IMR-90 (cell line): ENCODE measurements around the gene ARHGEF39.

ENCODE experiments used
- CEBPB ChIP-seq: IDR thresholded peaks from 2 replicates; pipeline ENCODE4 v1.6.1; 2012; ENCODE audit warnings: low read depth, low read length, improper control_type of control experiment
- CTCF ChIP-seq: conservative IDR thresholded peaks from 2 replicates; pipeline ENCODE4 v1.5.1; 2012; ENCODE audit warnings: mild to moderate bottlenecking, low read depth, low read length, improper control_type of control experiment
- MAFK ChIP-seq: IDR thresholded peaks from 2 replicates; pipeline ENCODE4 v1.6.1; 2012; ENCODE audit warnings: low read depth, low read length, improper control_type of control experiment
- MXI1 ChIP-seq: IDR thresholded peaks from 2 replicates; pipeline ENCODE4 v1.6.1; 2012; ENCODE audit warnings: low read depth, mild to moderate bottlenecking, low read length, moderate library complexity, borderline replicate concordance
- POLR2A ChIP-seq: IDR thresholded peaks from 2 replicates; pipeline ENCODE4 v1.6.1; 2012; ENCODE audit warnings: mild to moderate bottlenecking, low read depth, low read length
- RAD21 ChIP-seq: IDR thresholded peaks from 2 replicates; pipeline ENCODE4 v1.6.1; 2012; ENCODE audit warnings: low read length, improper control_type of control experiment
- RCOR1 ChIP-seq: IDR thresholded peaks from 2 replicates; pipeline ENCODE4 v1.6.1; 2012; ENCODE audit warnings: mild to moderate bottlenecking, low read length, improper control_type of control experiment; ENCODE audit not compliant: insufficient replicate concordance
- RFX5 ChIP-seq: IDR thresholded peaks from 2 replicates; pipeline ENCODE4 v1.8.0; 2012; ENCODE audit warnings: low read depth, mild to moderate bottlenecking, low read length, moderate library complexity
- SMC3 ChIP-seq: fragments of 150-350 bp; IDR thresholded peaks from 2 replicates; pipeline ENCODE4 v1.6.1; 2016; ENCODE audit warnings: low read depth, mild to moderate bottlenecking, antibody characterized with exemption, low read length, moderate library complexity
- TF ChIP-seq, protein P1 (sequence below): fragments of 150-350 bp; IDR thresholded peaks from 2 replicates; pipeline ENCODE4 v1.6.1; 2017; ENCODE audit warnings: mild to moderate bottlenecking, antibody characterized with exemption, low read length, low read depth

DNA sequence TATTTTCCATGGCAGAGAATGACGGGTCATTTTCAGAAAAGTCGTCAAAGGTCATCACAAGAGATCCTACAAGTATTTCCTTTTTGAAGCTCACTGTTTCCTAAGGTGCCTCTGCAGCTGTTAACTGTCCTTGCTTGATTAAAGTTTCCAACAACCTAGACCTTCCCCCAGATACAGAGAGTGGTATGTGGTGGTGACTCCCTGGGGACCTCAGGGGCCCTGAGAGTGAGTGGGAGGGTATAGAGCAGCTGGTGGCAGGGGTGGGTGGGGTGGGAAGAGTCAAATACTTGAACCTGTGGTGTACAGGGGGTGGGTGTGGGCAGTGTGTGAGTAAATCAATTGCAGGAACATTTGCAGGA lies 45.2 kb downstream of the ARHGEF39 start:
- TF ChIP-seq CTCF (no peak), SMC3 (no peak), POLR2A (no peak), RFX5 (no peak), RCOR1 (no peak), RAD21 (no peak), MAFK (no peak), CEBPB (no peak), MXI1 (no peak)
- TF ChIP-seq, protein P1, sequence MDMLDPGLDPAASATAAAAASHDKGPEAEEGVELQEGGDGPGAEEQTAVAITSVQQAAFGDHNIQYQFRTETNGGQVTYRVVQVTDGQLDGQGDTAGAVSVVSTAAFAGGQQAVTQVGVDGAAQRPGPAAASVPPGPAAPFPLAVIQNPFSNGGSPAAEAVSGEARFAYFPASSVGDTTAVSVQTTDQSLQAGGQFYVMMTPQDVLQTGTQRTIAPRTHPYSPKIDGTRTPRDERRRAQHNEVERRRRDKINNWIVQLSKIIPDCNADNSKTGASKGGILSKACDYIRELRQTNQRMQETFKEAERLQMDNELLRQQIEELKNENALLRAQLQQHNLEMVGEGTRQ: no peak
